GM23248 (cell line): ENCODE results near the gene MLXIPL.

Experiments used
- EZH2 ChIP-seq: fragments of 200-600 bp; sonication (generic); IDR thresholded peaks from 2 replicates; pipeline ENCODE4 v1.6.1; 2018; ENCODE audit warnings: antibody characterized with exemption, mild to moderate bottlenecking; ENCODE audit not compliant: insufficient read depth, poor library complexity, severe bottlenecking
- EZH2phosphoT487 ChIP-seq: fragments of 200-600 bp; sonication (generic); IDR thresholded peaks from 2 replicates; pipeline ENCODE4 v1.6.1; 2018; ENCODE audit warnings: antibody characterized with exemption, moderate library complexity, mild to moderate bottlenecking, low read depth; ENCODE audit not compliant: insufficient read depth

DNA sequence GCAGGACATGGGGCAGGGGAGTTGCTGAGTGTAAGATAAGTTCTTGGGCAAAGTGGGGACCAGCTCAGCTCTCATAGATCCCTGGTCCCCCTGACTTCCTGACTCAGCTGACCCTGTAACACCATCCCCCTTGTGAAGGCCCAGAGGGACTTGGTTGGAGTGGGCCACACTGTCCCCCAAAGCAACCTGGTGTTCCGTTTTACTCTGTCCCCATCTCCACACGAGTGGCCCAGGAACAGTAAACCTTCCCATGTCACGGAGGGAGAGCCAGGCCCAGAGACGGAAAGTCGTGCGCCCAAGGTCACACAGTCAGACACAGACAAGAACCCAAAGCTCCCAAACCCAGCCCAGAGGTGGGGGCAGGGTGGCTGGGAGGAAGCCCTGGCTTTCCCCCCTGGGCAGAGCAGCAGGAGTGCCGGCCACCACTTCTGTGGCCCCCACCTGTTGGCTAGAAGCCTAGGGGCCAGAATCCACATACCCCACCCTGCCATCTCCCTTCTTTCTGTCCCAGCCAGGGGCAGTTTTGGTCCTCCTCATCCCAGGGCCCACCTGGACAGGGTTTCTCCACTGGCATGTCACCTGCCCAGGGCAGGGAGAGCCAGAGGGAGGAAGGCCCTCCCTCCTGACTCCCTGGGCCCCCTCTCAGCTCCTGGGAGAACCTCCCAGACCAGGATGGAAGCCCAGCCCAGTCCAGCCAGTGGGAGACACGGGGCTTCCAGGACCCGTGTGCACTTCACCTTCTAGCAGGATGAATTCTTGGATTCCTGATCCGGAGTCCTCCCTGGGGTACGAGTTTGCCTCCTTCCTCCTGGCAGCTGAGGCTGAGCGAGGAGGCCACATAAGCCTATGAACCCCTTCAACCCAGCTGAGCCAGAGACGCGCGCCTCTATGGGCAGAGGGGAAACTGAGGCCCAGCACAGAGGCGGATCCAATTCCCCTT is 22.7 kb upstream of the MLXIPL start:
- TF ChIP-seq EZH2 (no peak), EZH2phosphoT487 (no peak)
